Fibroblast of lung (primary cell): Measurements from ENCODE around the gene TDRD9. TPM values are rescaled to one million over a fixed set of nuclear protein-coding genes. Genes with fewer than 3 reads are reported as not detected.
A peak's percentile ranks its signal among the peaks of the same experiment; 100 is the strongest.

Experiments used
- DNase-seq, 2 donors: peaks; one replicate each; pipeline versions ENCODE4 v3.0.0 to v3.0.0-alpha.2; 2010; ENCODE audit warnings: low read depth in 2 of 2
- H2AFZ ChIP-seq: 2 replicates; pipeline ENCODE4 v1.5.1; 2012; ENCODE audit warnings: low read length, control low read depth, inconsistent platforms
- H3K27ac ChIP-seq: 2 replicates; pipeline ENCODE4 v1.5.1; 2011; ENCODE audit warnings: low read length, control low read depth; ENCODE audit not compliant: insufficient read depth
- H3K27me3 ChIP-seq: 2 replicates; pipeline ENCODE4 v1.5.1; 2011; ENCODE audit warnings: mild to moderate bottlenecking, low read length; ENCODE audit not compliant: control insufficient read depth, insufficient read depth
- H3K36me3 ChIP-seq: 2 replicates; pipeline ENCODE4 v1.5.1; 2011; ENCODE audit warnings: low read length; ENCODE audit not compliant: control insufficient read depth, insufficient read depth
- H3K4me1 ChIP-seq: 2 replicates; pipeline ENCODE4 v1.5.1; 2011; ENCODE audit warnings: low read length; ENCODE audit not compliant: control insufficient read depth, insufficient read depth; ENCODE audit errors: extremely low read depth
- H3K4me2 ChIP-seq: 2 replicates; pipeline ENCODE4 v1.5.1; 2011; ENCODE audit warnings: low read length, control low read depth; ENCODE audit not compliant: insufficient read depth; ENCODE audit errors: extremely low read depth
- H3K4me3 ChIP-seq, 4 experiments: fragments of 200-600 bp in 1 of 4; sonication (generic) in 1 of 4; replicated peaks in 1 of 4; 2 replicates each; pipeline ENCODE4 v1.5.1; 2011 to 2016; ENCODE audit warnings: low read length in 4 of 4, low read depth in 3 of 4, mild to moderate bottlenecking in 3 of 4, control low read depth in 2 of 4, inconsistent platforms in 1 of 4, mixed read lengths in 1 of 4; ENCODE audit not compliant: insufficient read depth in 1 of 4; ENCODE audit errors: control extremely low read depth in 1 of 4
- H3K79me2 ChIP-seq: 2 replicates; pipeline ENCODE4 v1.5.1; 2012; ENCODE audit warnings: mild to moderate bottlenecking, low read length, inconsistent platforms; ENCODE audit not compliant: control insufficient read depth, insufficient read depth
- H3K9ac ChIP-seq: 2 replicates; pipeline ENCODE4 v1.5.1; 2011; ENCODE audit warnings: mild to moderate bottlenecking, low read length, control low read depth; ENCODE audit not compliant: insufficient read depth
- H3K9me3 ChIP-seq: 2 replicates; pipeline ENCODE4 v1.5.1; 2012; ENCODE audit warnings: low read depth, low read length; ENCODE audit not compliant: control insufficient read depth, insufficient read depth
- H4K20me1 ChIP-seq: 2 replicates; pipeline ENCODE4 v1.5.1; 2011; ENCODE audit warnings: low read length; ENCODE audit not compliant: control insufficient read depth, insufficient read depth; ENCODE audit errors: extremely low read depth
- EZH2 ChIP-seq: IDR thresholded peaks from 2 replicates; pipeline ENCODE4 v1.5.1; 2012; ENCODE audit warnings: low read length, control low read depth, mild to moderate bottlenecking; ENCODE audit errors: missing control alignments
- polyA plus RNA-seq, 2 donors: library from polyadenylated mRNA; depleted of rRNA in 1 of 2; stranded (reverse) in 1 of 2; unstranded in 1 of 2; fragments of >200 nt; gene quantifications; 2 replicates each; pipeline ENCODE4 v1.2.1, GENCODE V29; 2011 to 2012; ENCODE audit warnings: missing spikeins in 1 of 2
- total RNA-seq: library from RNA; depleted of rRNA; stranded (reverse); fragments of >200 nt; gene quantifications from 2 replicates; pipeline ENCODE4 v1.2.1, GENCODE V29; 2014
- TF ChIP-seq, protein P1 (sequence below), 2 donors: IDR thresholded peaks in 1 of 2; conservative IDR thresholded peaks in 1 of 2; 1 replicate in 1 of 2; 2 replicates in 1 of 2; pipeline ENCODE4 v1.5.1; 2011 to 2012; ENCODE audit warnings: low read length in 2 of 2, control low read depth in 1 of 2, inconsistent platforms in 1 of 2, low read depth in 1 of 2, mild to moderate bottlenecking in 1 of 2

The TDRD9 gene
- total and polyA plus RNA-seq, 2 donors (not counting 1 experiment from before 2014, with no cell fraction given): 0.28 to 0.50 TPM

DNA sequence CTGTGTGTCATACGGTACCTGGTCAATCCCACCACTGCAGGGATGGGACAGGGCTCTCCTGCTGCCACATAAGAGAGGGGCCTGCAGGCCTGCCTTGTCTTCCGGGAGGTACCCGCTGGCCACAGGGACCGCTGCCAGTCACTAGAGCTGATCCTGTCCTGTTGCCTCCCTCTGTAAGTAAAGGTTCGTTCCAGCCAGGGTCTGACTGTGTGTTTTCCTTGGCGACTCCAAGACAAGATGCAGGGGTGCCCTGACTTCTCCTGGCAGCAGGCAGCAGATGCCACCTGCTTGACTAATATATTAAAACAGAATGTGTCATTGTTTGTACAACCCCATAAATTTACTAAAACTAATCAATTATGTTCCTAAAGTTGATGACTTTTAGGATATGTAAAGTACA is 115.8 kb downstream of the TDRD9 start:
- no peak for TF ChIP-seq EZH2
- TF ChIP-seq, protein P1, sequence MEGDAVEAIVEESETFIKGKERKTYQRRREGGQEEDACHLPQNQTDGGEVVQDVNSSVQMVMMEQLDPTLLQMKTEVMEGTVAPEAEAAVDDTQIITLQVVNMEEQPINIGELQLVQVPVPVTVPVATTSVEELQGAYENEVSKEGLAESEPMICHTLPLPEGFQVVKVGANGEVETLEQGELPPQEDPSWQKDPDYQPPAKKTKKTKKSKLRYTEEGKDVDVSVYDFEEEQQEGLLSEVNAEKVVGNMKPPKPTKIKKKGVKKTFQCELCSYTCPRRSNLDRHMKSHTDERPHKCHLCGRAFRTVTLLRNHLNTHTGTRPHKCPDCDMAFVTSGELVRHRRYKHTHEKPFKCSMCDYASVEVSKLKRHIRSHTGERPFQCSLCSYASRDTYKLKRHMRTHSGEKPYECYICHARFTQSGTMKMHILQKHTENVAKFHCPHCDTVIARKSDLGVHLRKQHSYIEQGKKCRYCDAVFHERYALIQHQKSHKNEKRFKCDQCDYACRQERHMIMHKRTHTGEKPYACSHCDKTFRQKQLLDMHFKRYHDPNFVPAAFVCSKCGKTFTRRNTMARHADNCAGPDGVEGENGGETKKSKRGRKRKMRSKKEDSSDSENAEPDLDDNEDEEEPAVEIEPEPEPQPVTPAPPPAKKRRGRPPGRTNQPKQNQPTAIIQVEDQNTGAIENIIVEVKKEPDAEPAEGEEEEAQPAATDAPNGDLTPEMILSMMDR (conservative IDR thresholded peaks at IDR 0.05 in 1 of 2, IDR thresholded peaks at IDR 0.05 in 1 of 2; ENCODE audit: low read depth in 1 of 2, low read length in 2 of 2): no peak
- H3K79me2 ChIP-seq: no peaks in the 10 kb centered on the region

DNA sequence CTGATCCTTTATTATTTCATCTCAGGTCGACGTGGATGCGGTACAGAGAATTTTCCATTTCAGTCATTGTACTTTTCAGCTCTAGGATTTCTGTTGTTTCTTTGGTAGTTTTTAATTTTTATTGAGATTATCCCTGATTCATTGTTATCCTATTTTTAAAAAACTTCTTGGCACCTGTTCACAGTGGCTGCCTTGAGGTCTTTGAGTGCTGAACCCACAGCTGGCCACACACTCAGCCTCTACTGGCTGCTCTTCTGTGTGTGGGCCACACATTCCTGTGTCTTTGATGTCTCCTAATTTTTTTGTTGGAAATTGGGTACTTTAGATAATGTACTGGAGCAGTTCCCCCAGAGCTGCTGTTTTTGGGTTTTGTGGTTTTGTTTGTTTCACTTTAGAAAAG is 119.5 kb downstream of the TDRD9 start:
- TF ChIP-seq, protein P1 (conservative IDR thresholded peaks at IDR 0.05 in 1 of 2, IDR thresholded peaks at IDR 0.05 in 1 of 2; ENCODE audit: low read depth in 1 of 2, low read length in 2 of 2): no peak
- no peak for TF ChIP-seq EZH2
- Histone ChIP-seq H3K9ac (no peak overlapping the region), H3K4me3 (no peak overlapping the region), H3K4me2 (no peak overlapping the region), H3K4me1 (no peaks in the 10 kb centered on the region), H3K36me3 (no peaks in the 10 kb centered on the region), H3K27ac (no peak overlapping the region), H3K9me3 (no peaks in the 10 kb centered on the region), H3K79me2 (no peaks in the 10 kb centered on the region), H3K27me3 (no peaks in the 10 kb centered on the region), H4K20me1 (no peaks in the 10 kb centered on the region), H2AFZ (no peak overlapping the region)
- no peak for DNase-seq

More for the DNA sequence above, 115.8 kb downstream of the TDRD9 start:
- H3K4me3 ChIP-seq: no peak overlapping the region
- H4K20me1 ChIP-seq: no peaks in the 10 kb centered on the region
- H2AFZ ChIP-seq: no peak overlapping the region
- H3K4me1 ChIP-seq: no peaks in the 10 kb centered on the region
- no peak overlapping the region for H3K27ac ChIP-seq
- no peak overlapping the region for H3K4me2 ChIP-seq
- H3K9ac ChIP-seq: no peak overlapping the region
- H3K36me3 ChIP-seq: no peaks in the 10 kb centered on the region
- H3K9me3 ChIP-seq: no peaks in the 10 kb centered on the region
- no peak for DNase-seq
- H3K27me3 ChIP-seq: no peaks in the 10 kb centered on the region

DNA sequence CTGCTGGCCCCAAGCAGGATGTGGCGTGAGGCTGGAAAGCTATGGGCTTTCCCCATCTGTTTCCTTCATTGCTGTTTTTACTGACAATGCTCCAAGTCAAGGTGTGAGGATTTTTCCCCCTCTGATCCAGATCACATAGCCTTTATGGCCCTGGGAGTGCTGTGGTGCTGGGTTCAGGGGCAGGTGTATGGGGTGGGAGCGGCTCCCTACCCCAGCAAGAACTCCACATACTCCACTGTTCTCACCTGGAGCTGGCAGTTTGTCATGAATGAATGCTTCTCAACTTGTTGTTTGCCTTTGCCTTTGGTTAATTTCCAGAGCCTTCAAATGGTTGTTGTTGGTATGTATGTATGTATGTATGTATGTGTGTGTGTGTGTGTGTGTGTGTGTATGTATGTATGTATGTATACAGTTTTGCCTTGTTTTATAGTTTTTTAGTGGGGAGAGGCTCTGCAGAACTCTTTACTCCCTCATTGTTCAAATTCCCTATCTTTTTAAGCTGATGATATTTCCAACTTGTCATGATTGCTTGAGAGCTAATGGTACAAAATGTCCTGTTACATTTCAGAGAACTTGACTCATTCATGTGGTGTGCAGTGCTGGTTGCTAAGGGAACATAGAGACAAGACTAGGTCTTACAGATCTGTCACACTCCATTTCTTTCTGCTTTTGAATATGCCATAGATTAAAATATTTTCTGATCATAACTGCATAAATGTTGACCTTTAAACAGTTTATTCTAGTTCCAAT is 120.7 kb downstream of the TDRD9 start:
- Histone ChIP-seq H3K9ac (no peak overlapping the region), H4K20me1 (no peaks in the 10 kb centered on the region), H3K27ac (no peak overlapping the region), H3K27me3 (no peaks in the 10 kb centered on the region), H3K9me3 (no peaks in the 10 kb centered on the region), H3K36me3 (no peaks in the 10 kb centered on the region), H3K4me3 (no peak overlapping the region), H2AFZ (no peak overlapping the region), H3K4me1 (no peaks in the 10 kb centered on the region), H3K4me2 (no peak overlapping the region), H3K79me2 (no peaks in the 10 kb centered on the region)
- no peak for TF ChIP-seq EZH2
- TF ChIP-seq, protein P1 (conservative IDR thresholded peaks at IDR 0.05 in 1 of 2, IDR thresholded peaks at IDR 0.05 in 1 of 2; ENCODE audit: low read depth in 1 of 2, low read length in 2 of 2): no peak
- DNase-seq: peak; percentile 6 to 70
